GM12878 (cell line): ENCODE data around the gene NOC4L. TPM values are rescaled to one million over a fixed set of nuclear protein-coding genes. Genes with fewer than 3 reads are reported as not detected.

ENCODE experiments used
- ATAC-seq: fragments of 200-7000 bp; cut with Tn5 transposase; 3 replicates; pipeline ENCODE4 v1.9.1; 2020; ENCODE audit warnings: mild to moderate bottlenecking, moderate library complexity
- BruUV-seq: library from RNA; stranded (reverse); fragments of 400-500 nt; replicated peaks from 2 replicates; lab custom pipeline; 2021; lab: Mats Ljungman, UMichigan
- CTCF ChIA-PET: fragments of 300-600 bp; sonication (Branson Sonifier 250); formaldehyde crosslinking; extraction: SDS; loops from one replicate; lab custom pipeline; 2021; ENCODE audit warnings: inconsistent platforms; lab: Yijun Ruan, JAX
- POLR2A ChIA-PET: fragments of 350-600 bp; formaldehyde crosslinking; extraction: SDS; loops from one replicate; lab custom pipeline; 2021; ENCODE audit warnings: inconsistent platforms; lab: Charles Lee
- RAD21 ChIA-PET: fragments of 300-600 bp; sonication (Branson Sonifier 250); formaldehyde crosslinking; loops from one replicate; lab custom pipeline; 2023; ENCODE audit warnings: antibody characterized with exemption; ENCODE audit not compliant: unreplicated experiment; lab: Charles Lee
- SMC1A ChIA-PET: fragments of 300-600 bp; sonication (Branson Sonifier 250); formaldehyde crosslinking; loops from one replicate; lab custom pipeline; 2023; ENCODE audit not compliant: unreplicated experiment, uncharacterized antibody; lab: Charles Lee
- DNase-seq: peaks from one replicate; pipeline ENCODE4 v3.0.0-alpha.2; 2011; ENCODE audit warnings: low read depth, low spot score
- FAIRE-seq: peaks from 3 replicates; lab custom pipeline; 2011; peaks lifted over from hg19 to GRCh38; lab: Jason Lieb, UNC
- H2AFZ ChIP-seq: 2 replicates; pipeline ENCODE4 v1.6.0; 2011; ENCODE audit warnings: low read depth, low read length, control low read depth; ENCODE audit not compliant: control insufficient read depth
- H3K27ac ChIP-seq: 2 replicates; pipeline ENCODE4 v1.5.1; 2011; ENCODE audit warnings: control low read depth; ENCODE audit not compliant: control insufficient read depth, insufficient read depth
- H3K27me3 ChIP-seq, 2 experiments: replicated peaks in 1 of 2; 2 replicates each; pipeline versions ENCODE4 v1.6.0 to v1.6.1; 2011; ENCODE audit warnings: low read length in 1 of 2; ENCODE audit not compliant: control insufficient read depth in 2 of 2, insufficient read depth in 2 of 2
- H3K36me3 ChIP-seq, 2 experiments: 2 replicates each; pipeline ENCODE4 v1.5.1; 2011; ENCODE audit warnings: low read length in 1 of 2; ENCODE audit not compliant: control insufficient read depth in 2 of 2, insufficient read depth in 2 of 2
- H3K4me1 ChIP-seq: 2 replicates; pipeline ENCODE4 v1.6.1; 2011; ENCODE audit warnings: mild to moderate bottlenecking, low read length, moderate library complexity, mixed read lengths; ENCODE audit not compliant: control insufficient read depth, insufficient read depth
- H3K4me2 ChIP-seq: 2 replicates; pipeline ENCODE4 v1.6.0; 2011; ENCODE audit warnings: control low read depth; ENCODE audit not compliant: control insufficient read depth, insufficient read depth
- H3K4me3 ChIP-seq: fragments of 200-600 bp; sonication (generic); 2 replicates; pipeline ENCODE4 v1.5.1; 2016
- H3K79me2 ChIP-seq: 2 replicates; pipeline ENCODE4 v1.6.0; 2011; ENCODE audit warnings: low read length; ENCODE audit not compliant: control insufficient read depth, insufficient read depth
- H3K9ac ChIP-seq: 2 replicates; pipeline ENCODE4 v1.8.0; 2011; ENCODE audit warnings: low read length, control low read depth, mixed read lengths; ENCODE audit not compliant: control insufficient read depth, insufficient read depth
- H3K9me3 ChIP-seq: replicated peaks from 3 replicates; pipeline ENCODE4 v1.5.1; 2011; ENCODE audit warnings: mild to moderate bottlenecking, low read length; ENCODE audit not compliant: control insufficient read depth, insufficient read depth
- H4K20me1 ChIP-seq: 2 replicates; pipeline ENCODE4 v1.6.0; 2011; ENCODE audit not compliant: control insufficient read depth, insufficient read depth
- SUPT20H ChIP-seq: IDR thresholded peaks from 2 replicates; pipeline ENCODE4 v1.6.1; 2011; ENCODE audit warnings: low read depth, mild to moderate bottlenecking, low read length, moderate library complexity, borderline replicate concordance; ENCODE audit not compliant: control insufficient read depth
- ZNF24 ChIP-seq: fragments of 450-650 bp; IDR thresholded peaks from 2 replicates; pipeline ENCODE4 v1.6.1; 2017; ENCODE audit warnings: antibody characterized with exemption, mild to moderate bottlenecking
- WGBS: methylation state at CpG from one replicate; pipeline ENCODE4 v1.1.6; 2016; ENCODE audit warnings: low lambda C conversion rate; ENCODE audit not compliant: insufficient replicate concordance, insufficient coverage; ENCODE audit errors: missing lambda C conversion rate; 5-methylcytosine and 5-hydroxymethylcytosine counted together
- in situ Hi-C: fragments of 300-500 bp; cut with MboI; formaldehyde crosslinking; loops from 9 replicates; pipeline ENCODE4 v1.14.3; 2018; ENCODE audit warnings: mixed read lengths
- intact Hi-C: fragments of 100-400 bp; cut with micrococcal nuclease; formaldehyde crosslinking; loops from one replicate; pipeline ENCODE4 v1.14.2; 2022; ENCODE audit not compliant: unreplicated experiment
- polyA plus RNA-seq, 11 experiments: library from polyadenylated mRNA; depleted of rRNA in 4 of 11; unstranded in 6 of 11; stranded (reverse) in 5 of 11; fragments of >200 nt; fragmentation: Nextera tagmentation in 4 of 11; fragmentation: Illumina TruSeq in 1 of 11; extraction: Ambion mirVana in 4 of 11; extraction: Trizol in 1 of 11; gene quantifications; 1 replicate in 1 of 11; 2 replicates in 10 of 11; pipeline versions ENCODE4 v1.2.1 to v1.2.3, GENCODE V29; 2011 to 2016; ENCODE audit warnings: inconsistent platforms in 2 of 11, missing spikeins in 2 of 11, low read depth in 1 of 11
- total RNA-seq, 4 experiments: library from RNA; depleted of rRNA in 3 of 4; stranded (reverse); fragments of >200 nt in 3 of 4; fragmentation: Illumina TruSeq in 1 of 4; extraction: Trizol in 1 of 4; gene quantifications; 2 replicates each; pipeline versions ENCODE4 v1.2.1 to v1.2.3, GENCODE V29; 2013 to 2021
- TF ChIP-seq, protein P1 (sequence below): fragments of 450-650 bp; IDR thresholded peaks from 2 replicates; pipeline ENCODE4 v1.6.1; 2017; ENCODE audit warnings: mild to moderate bottlenecking, moderate library complexity

The NOC4L gene
- total and polyA plus RNA-seq, 10 of the 15 experiments (the other 5 are each of a cell fraction or from before 2014, with no cell fraction given): 0.72 to 68.2 (median 15.2) TPM

DNA sequence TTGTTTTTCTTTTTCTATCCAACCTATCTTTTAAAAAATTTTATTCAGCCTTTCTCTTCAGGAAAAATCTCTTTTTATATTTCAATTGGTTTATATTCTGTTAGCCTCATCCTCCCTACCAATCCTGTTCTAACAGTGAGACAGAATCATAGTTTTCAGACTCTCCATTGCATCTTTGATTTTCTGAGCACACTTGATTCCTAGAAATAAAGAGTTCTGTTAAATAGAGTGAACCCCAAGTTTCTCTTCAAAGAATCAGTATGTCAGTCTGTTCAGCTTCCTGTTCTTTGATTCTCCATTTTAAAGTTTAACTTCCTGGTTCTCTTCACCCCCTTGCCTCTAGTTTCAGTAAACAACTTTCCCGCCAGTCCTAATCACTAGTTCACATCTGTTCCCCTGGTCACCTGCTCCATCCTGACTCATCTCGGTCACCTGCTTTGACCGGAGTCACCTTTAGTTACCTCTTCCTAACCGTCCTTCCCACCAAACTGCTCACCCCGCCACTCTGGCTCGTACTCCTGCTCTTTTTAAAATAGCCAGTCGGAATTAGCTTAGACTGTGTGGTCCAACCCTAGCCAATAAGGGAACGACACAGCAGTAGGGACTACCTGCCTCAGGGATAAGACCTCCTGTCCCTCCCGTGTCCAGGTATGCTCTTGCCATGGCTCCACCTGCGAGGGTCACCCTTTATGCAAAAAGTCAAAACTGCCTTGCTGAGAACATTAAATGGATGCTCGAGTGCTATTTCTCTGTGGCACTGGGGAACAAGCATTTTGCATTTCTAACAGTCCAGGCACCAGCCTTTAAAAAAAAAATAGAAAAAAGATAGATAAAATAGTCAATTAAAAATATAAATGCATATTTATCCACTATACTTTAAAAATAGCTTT, 48.5 kb upstream of the NOC4L start:
- no peak for FAIRE-seq
- H3K4me1 ChIP-seq: no peaks in the 10 kb centered on the region
- WGBS: 87% methylated on average over 11 of the region's 11 CpGs
- ChIA-PET POLR2A (no interaction called here), CTCF (no interaction called here), RAD21 (no interaction called here), SMC1A (no interaction called here)
- no peak overlapping the region for H3K4me2 ChIP-seq
- H3K27me3 ChIP-seq: no peaks in the 10 kb centered on the region
- no peak overlapping the region for H3K27ac ChIP-seq
- H3K79me2 ChIP-seq: no peaks in the 10 kb centered on the region
- peaks cover 0 to 2% of the 10 kb centered on the region in 2 experiments; a peak in 3 of 4 replicates for H3K36me3 ChIP-seq
- TF ChIP-seq ZNF24 (no peak), SUPT20H (no peak)
- TF ChIP-seq, protein P1, sequence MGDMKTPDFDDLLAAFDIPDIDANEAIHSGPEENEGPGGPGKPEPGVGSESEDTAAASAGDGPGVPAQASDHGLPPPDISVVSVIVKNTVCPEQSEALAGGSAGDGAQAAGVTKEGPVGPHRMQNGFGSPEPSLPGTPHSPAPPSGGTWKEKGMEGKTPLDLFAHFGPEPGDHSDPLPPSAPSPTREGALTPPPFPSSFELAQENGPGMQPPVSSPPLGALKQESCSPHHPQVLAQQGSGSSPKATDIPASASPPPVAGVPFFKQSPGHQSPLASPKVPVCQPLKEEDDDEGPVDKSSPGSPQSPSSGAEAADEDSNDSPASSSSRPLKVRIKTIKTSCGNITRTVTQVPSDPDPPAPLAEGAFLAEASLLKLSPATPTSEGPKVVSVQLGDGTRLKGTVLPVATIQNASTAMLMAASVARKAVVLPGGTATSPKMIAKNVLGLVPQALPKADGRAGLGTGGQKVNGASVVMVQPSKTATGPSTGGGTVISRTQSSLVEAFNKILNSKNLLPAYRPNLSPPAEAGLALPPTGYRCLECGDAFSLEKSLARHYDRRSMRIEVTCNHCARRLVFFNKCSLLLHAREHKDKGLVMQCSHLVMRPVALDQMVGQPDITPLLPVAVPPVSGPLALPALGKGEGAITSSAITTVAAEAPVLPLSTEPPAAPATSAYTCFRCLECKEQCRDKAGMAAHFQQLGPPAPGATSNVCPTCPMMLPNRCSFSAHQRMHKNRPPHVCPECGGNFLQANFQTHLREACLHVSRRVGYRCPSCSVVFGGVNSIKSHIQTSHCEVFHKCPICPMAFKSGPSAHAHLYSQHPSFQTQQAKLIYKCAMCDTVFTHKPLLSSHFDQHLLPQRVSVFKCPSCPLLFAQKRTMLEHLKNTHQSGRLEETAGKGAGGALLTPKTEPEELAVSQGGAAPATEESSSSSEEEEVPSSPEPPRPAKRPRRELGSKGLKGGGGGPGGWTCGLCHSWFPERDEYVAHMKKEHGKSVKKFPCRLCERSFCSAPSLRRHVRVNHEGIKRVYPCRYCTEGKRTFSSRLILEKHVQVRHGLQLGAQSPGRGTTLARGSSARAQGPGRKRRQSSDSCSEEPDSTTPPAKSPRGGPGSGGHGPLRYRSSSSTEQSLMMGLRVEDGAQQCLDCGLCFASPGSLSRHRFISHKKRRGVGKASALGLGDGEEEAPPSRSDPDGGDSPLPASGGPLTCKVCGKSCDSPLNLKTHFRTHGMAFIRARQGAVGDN: no peak
- H3K4me3 ChIP-seq: no peak overlapping the region
- no peaks in the 10 kb centered on the region for H3K9me3 ChIP-seq
- H2AFZ ChIP-seq: no peak overlapping the region
- no peak for DNase-seq
- no TSS peak for BruUV-seq
- no peaks in the 10 kb centered on the region for H4K20me1 ChIP-seq
- no peak for ATAC-seq
- H3K9ac ChIP-seq: no peak overlapping the region
- in situ Hi-C loops: no loop called here
- intact Hi-C loops: no loop called here
